GDM1 (cell line): ENCODE results near the gene FGF7.
A peak's percentile ranks its signal among the peaks of the same experiment; 100 is the strongest.
"Not testable (repeated sequence)": the region's sequence is repeated elsewhere in the genome, so short reads cannot be mapped to it uniquely, and the experiment has no call there.

Experiments used
- DNase-seq: peaks from one replicate; lab custom pipeline; 2025; lab: John Stamatoyannopoulos, UW

The FGF7 gene

DNA sequence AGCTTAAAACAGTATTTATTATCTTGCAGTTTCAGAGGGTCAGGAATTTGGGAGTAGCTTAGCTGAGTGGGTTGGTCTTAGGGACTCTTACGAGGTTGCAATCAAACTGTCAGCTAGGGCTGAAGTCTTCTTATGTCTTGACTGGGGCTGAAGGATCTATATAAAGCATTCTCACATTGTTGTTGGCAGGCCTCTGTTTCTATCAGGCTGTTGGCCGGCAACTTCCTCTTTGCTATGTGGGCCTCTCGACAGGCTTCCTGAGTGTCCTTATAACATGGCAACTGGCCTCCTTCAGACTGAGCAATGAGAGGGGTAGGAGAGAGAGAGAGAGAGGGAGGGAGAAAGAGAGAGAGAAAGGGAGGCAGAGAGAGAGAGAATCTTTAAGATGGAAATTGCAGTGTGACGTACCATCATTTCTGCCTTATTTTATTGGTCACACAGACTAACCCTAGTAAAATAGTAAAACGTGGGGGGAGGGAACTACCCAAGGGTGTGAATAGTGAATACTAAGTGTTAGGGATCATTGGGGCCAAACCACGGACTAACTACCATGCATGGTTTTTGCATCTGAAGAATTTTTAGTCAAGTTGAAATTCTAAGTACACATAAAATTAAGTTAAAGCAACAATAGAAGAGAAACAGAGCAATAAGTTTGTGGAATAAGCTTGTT, 16.1 kb downstream of the FGF7 start:
- peak; percentile 89 for DNase-seq

DNA sequence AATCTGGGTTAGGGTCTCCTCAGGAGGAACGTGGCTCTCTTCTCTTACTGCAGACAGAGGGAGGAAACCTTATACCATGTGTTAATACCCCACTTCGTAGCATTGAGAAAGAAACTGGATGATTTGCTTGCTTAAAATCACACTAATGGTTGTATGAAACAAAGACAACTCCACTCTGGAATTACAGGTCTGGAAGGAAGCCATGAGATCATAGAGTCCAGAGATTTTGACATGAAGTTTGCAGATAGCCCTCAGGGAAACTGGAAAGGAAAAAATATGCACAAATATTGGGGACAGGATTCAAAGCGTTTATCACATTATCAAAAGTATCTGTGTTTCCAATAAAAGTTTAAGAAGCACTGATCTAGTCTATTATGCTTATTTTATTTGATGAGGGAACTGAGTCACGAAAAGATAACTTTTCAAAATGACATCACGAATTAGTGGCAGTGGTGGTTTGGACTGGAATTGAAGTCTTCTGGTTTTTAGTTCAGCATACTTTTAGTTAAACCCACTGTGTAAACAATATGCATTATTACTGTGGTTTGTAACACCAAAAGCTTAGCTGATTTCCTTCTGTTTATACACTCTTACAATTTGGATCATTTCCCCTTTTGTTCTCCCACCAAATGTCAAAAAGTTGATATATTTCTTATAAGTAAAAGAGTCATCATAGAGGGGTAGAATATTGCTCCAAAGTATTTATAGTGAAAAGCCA, 16.8 kb downstream of the FGF7 start:
- DNase-seq, result no peak

- DNase-seq, result no peak
Measured at GRCh38 chr15:49441356-49441755, 18.3 kb downstream of the FGF7 start.

DNA sequence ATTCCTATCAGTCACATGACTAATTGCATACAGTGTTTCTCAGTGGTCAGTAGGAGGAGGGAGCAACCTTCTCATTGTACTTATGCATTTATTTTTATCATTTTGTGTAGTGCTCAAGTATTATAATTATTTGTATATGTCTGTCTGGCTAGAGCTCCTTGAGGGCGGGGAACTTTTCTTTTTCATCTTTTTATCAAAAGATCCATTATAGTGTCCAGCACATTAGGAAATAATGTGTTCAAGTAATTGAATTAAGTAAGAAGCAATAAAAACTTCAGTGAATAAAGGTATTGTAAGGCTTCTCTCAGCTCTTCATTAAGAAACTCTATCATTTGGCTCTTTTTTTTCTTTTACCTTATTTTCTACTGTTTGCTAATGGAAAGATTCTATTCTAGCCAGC, 18.8 kb downstream of the FGF7 start:
- DNase-seq, result no peak

- DNase-seq, result no peak
Measured at GRCh38 chr15:49452595-49452994, 29.6 kb downstream of the FGF7 start.

- DNase-seq, result no peak
Measured at GRCh38 chr15:49456166-49456565, 33.1 kb downstream of the FGF7 start.

- DNase-seq, result no peak
Measured at GRCh38 chr15:49458145-49458544, 35.1 kb downstream of the FGF7 start.

- DNase-seq, result no peak
Measured at GRCh38 chr15:49460411-49460941, 37.4 kb downstream of the FGF7 start.

DNA sequence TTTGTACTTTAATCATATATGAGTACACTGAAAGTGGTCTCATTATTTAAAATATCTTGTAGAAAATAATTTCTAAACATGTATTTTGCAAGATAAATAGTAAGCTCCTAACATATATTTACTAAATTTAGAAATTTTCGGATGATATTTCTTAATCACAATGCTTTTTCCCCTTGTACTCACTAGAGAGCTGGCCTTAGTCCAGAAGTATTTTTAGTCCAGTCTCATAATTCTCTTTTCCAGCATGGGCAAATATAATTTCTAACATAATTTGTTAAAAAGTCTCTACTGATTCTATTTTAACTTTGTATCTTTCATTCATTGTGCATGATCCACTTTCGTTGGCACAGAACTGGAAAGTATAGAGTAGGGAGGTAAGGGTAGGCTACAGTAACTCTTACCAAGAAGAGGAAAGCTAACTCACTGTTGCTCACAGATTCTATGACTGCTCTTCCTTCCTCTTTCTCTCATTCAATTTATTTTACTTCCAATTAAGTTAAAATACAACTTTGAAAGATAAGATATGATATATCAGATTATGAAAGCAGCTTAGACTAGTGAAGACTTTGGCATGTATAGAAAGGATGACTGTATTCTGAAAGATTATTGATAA, 39.3 kb downstream of the FGF7 start:
- DNase-seq, result peak; percentile 31

GRCh38 chr15:49464522-49464921, 41.5 kb downstream of the FGF7 start:
- DNase-seq, result no peak

DNA sequence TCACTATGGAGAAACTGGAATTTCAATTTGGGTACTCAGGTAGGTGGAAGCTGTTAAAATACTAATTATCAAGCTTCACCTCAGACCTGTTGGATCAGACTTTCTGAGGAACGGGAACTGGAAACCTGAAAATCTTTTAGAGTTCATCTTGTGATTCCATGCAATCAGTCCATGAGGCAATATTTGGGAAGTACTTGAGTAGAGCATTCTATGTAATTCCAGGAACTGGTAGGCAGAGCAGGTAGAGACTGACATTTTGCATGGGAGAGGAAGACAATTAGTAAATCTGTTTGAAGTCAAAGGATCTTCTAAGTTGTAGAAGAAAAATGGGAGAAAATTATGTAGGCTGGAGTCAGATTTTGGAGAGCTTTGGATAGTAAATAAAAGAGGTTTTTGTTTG, 43.1 kb downstream of the FGF7 start:
- DNase-seq, result no peak

DNA sequence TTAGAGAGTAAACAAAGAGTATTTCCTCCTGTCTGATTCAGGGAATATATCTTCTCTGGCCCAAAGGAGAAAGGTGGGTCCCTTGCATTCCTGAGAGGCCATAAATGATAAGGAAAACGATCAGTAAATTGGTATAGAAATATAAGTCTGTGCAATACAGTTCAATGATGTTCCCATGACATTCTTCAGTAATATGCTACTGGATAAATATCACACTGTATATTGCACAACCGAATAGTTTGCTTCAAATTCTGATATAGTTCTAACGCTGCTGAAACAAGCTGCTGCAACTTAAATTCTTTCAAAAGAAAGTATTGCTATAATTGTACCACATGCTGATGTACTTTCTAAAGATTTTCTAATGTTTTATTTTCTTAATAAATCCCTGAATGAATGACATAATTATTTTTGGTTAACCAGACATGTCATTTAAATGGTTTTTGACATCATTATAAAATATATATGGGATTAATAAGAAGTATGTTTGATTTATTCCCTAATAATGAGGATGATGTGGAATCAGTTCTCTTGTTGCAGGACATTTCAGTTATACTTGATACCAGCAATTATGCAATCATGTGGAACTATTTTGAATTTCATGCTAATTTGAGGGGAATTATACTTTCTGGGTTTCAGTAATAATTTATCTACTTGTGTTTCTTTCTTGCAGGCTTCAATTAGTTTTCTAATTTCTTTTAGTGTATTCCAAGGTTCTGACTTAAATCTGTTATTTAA, 44.9 kb downstream of the FGF7 start:
- no peak for DNase-seq

DNA sequence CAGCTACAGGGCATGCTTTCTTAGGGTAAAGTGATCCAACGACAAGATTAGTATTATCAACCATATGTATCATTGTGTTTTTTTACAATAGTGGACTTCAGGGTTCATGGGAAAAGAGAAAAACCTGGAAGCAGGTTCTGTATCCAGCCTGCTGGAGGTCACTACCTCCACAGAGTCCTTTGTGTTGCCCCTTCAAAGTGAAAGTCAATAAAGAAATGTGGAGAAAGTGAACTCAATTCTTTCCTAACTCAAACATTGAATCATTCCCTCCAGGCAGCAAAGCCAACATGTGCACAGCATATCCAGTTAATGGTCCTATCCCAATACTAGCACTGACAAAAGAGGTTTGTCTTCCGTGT, 45.4 kb downstream of the FGF7 start:
- no peak for DNase-seq

GRCh38 chr15:49471248-49471647, 48.2 kb downstream of the FGF7 start:
- DNase-seq, result not testable (repeated sequence)

GRCh38 chr15:49471733-49472132, 48.7 kb downstream of the FGF7 start:
- DNase-seq, result no peak

GRCh38 chr15:49472338-49472737, 49.3 kb downstream of the FGF7 start:
- no peak for DNase-seq

- DNase-seq, result no peak
Measured at GRCh38 chr15:49473031-49473430, 50.0 kb downstream of the FGF7 start.

DNA sequence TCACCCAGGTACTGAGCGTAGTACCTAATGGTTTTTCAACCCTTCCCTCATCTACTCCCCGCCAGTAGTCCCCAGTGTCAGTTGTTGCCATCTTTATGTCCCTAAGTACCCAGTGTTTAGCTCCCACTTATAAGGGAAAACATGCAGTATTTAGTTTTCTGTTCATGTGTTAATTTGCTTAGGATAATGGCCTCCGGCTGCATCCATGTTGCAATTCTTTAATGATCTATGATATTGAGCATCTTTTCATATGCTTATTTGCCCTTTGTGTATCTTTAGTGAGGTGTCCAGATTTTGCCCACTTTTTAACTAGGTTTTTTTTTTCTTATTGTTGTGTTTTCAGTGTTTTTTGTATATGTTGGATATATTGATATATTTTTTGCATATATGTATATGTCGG, 55.0 kb downstream of the FGF7 start:
- DNase-seq, result not testable (repeated sequence)

- DNase-seq, result not testable (repeated sequence)
Measured at GRCh38 chr15:49478982-49479381, 55.9 kb downstream of the FGF7 start.

DNA sequence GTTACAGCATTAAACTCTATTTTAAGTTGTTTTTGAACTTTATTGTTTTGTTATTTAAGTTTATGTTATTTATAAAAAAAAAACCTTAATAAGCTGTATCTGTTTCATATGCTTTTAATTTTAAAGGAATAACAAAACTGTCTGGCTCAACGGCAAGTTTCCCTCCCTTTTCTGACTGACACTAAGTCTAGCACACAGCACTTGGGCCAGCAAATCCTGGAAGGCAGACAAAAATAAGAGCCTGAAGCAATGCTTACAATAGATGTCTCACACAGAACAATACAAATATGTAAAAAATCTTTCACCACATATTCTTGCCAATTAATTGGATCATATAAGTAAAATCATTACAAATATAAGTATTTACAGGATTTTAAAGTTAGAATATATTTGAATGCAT, 62.4 kb downstream of the FGF7 start:
- DNase-seq, result not testable (repeated sequence)

DNA sequence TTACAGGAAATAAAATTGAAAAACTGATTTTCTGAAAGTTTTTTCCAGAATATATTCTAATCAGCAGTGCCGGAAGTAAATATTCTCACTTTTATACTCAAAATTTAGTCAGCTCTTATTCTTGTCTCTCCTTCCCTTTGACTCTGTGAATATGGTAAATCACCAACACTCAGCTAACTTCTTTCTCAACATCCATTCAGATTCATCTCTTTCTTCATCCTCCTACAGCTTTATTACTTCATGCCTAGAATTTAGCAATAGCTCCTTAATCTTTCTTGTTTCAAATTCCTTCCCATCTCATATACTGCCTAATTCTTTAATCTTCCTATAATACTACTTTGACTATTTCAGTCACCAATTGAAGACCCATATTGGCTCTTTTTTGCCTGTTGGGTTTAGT, 67.9 kb downstream of the FGF7 start:
- DNase-seq, result no peak

GRCh38 chr15:49492151-49492550, 69.1 kb downstream of the FGF7 start:
- DNase-seq, result no peak

- no peak for DNase-seq
Measured at GRCh38 chr15:49492830-49493229, 69.8 kb downstream of the FGF7 start.
